GM23248 (cell line): ENCODE results near the gene TMEM266.

ENCODE experiments used
- EZH2 ChIP-seq: fragments of 200-600 bp; sonication (generic); IDR thresholded peaks from 2 replicates; pipeline ENCODE4 v1.6.1; 2018; ENCODE audit warnings: antibody characterized with exemption, mild to moderate bottlenecking; ENCODE audit not compliant: insufficient read depth, poor library complexity, severe bottlenecking
- EZH2phosphoT487 ChIP-seq: fragments of 200-600 bp; sonication (generic); IDR thresholded peaks from 2 replicates; pipeline ENCODE4 v1.6.1; 2018; ENCODE audit warnings: antibody characterized with exemption, moderate library complexity, mild to moderate bottlenecking, low read depth; ENCODE audit not compliant: insufficient read depth

- TF ChIP-seq EZH2 (no peak), EZH2phosphoT487 (no peak)
Measured at GRCh38 chr15:76198456-76199105, 138.8 kb downstream of the TMEM266 start.
